Measurements from ENCODE around the gene MRE11.
"Not testable (repeated sequence)": the region's sequence is repeated elsewhere in the genome, so short reads cannot be mapped to it uniquely, and the experiment has no call there.

The MRE11 gene

GRCh38 chr11:94400839-94401772 is 92.5 kb downstream of the MRE11 start, which contains the start of gene GPR83:
Gene GPR83, minus strand, starts transcription at chr11:94401419. Its CDS starts 172 bp downstream, at chr11:94401247.
- no peak within 1 kb of the TSS for H3K4me3 ChIP-seq (ENCODE audit: low read depth in 1 of 2, low read length in 1 of 2)
- TF ChIP-seq CTCF (IDR thresholded peaks at IDR 0.05): no peak

GRCh38 chr11:94400457-94400838 is 93.2 kb downstream of the MRE11 start:
- H3K9me3 ChIP-seq: no peaks in the 10 kb centered on the region
- H3K4me3 ChIP-seq (ENCODE audit: low read depth in 1 of 2, low read length in 1 of 2): no peak overlapping the region
- H3K27me3 ChIP-seq: peaks cover 73% of the 10 kb centered on the region
- no peak overlapping the region for H3K27ac ChIP-seq
- no peaks in the 10 kb centered on the region for H3K36me3 ChIP-seq
- H3K4me1 ChIP-seq (ENCODE audit: control insufficient read depth in 1 of 2, insufficient read depth in 1 of 2, low read depth in 1 of 2, low read length in 1 of 2): no peaks in the 10 kb centered on the region
- TF ChIP-seq CTCF (IDR thresholded peaks at IDR 0.05): no peak

More at GRCh38 chr11:94400839-94401772, 92.5 kb downstream of the MRE11 start, which contains the start of gene GPR83:
- Histone ChIP-seq H3K27me3 (peaks cover 70% of the 10 kb centered on the region), H3K36me3 (no peaks in the 10 kb centered on the region), H3K27ac (no peak within 1 kb of the TSS), H3K9me3 (no peaks in the 10 kb centered on the region), H3K4me1 (ENCODE audit: control insufficient read depth in 1 of 2, insufficient read depth in 1 of 2, low read depth in 1 of 2, low read length in 1 of 2) (no peaks in the 10 kb centered on the region)

- Histone ChIP-seq H3K4me1 (ENCODE audit: control insufficient read depth in 1 of 2, insufficient read depth in 1 of 2, low read depth in 1 of 2, low read length in 1 of 2) (no peaks in the 10 kb centered on the region), H3K9me3 (no peaks in the 10 kb centered on the region), H3K4me3 (ENCODE audit: low read depth in 1 of 2, low read length in 1 of 2) (no peak overlapping the region), H3K27me3 (peaks cover 77% of the 10 kb centered on the region), H3K27ac (no peak overlapping the region), H3K36me3 (no peaks in the 10 kb centered on the region)
- no peak for TF ChIP-seq CTCF (IDR thresholded peaks at IDR 0.05)
Observed at GRCh38 chr11:94400050-94400449, 93.6 kb downstream of the MRE11 start.

- no peak for TF ChIP-seq CTCF (IDR thresholded peaks at IDR 0.05)
- Histone ChIP-seq H3K36me3 (no peaks in the 10 kb centered on the region), H3K27ac (no peak overlapping the region), H3K27me3 (peaks cover 75% of the 10 kb centered on the region), H3K9me3 (no peaks in the 10 kb centered on the region), H3K4me3 (ENCODE audit: low read depth in 1 of 2, low read length in 1 of 2) (no peak overlapping the region), H3K4me1 (ENCODE audit: control insufficient read depth in 1 of 2, insufficient read depth in 1 of 2, low read depth in 1 of 2, low read length in 1 of 2) (no peaks in the 10 kb centered on the region)
Observed at GRCh38 chr11:94398101-94398500, 95.5 kb downstream of the MRE11 start.

- Histone ChIP-seq H3K4me3 (ENCODE audit: low read depth in 1 of 2, low read length in 1 of 2) (no peak overlapping the region), H3K9me3 (no peaks in the 10 kb centered on the region), H3K4me1 (ENCODE audit: control insufficient read depth in 1 of 2, insufficient read depth in 1 of 2, low read depth in 1 of 2, low read length in 1 of 2) (no peaks in the 10 kb centered on the region), H3K36me3 (no peaks in the 10 kb centered on the region), H3K27me3 (peaks cover 57% of the 10 kb centered on the region), H3K27ac (no peak overlapping the region)
- TF ChIP-seq CTCF (IDR thresholded peaks at IDR 0.05): no peak
Observed at GRCh38 chr11:94396282-94396681, 97.4 kb downstream of the MRE11 start.

GRCh38 chr11:94391937-94392336 is 101.7 kb downstream of the MRE11 start:
- H3K4me1 ChIP-seq (ENCODE audit: control insufficient read depth in 1 of 2, insufficient read depth in 1 of 2, low read depth in 1 of 2, low read length in 1 of 2); H3K9me3 ChIP-seq; H3K36me3 ChIP-seq; H3K27ac ChIP-seq; H3K4me3 ChIP-seq (ENCODE audit: low read depth in 1 of 2, low read length in 1 of 2): not testable (repeated sequence)
- H3K27me3 ChIP-seq: peaks cover 13% of the 10 kb centered on the region

All from neutrophil (primary cell).